WTC11 (cell line): ENCODE results near the gene NRXN3. TPM values are rescaled to one million over a fixed set of nuclear protein-coding genes. Genes with fewer than 3 reads are reported as not detected.

Experiments
- ATAC-seq: fragments of 200-7000 bp; cut with Tn5 transposase; 2 replicates; pipeline ENCODE4 v1.10.0; 2021; ENCODE audit warnings: mild to moderate bottlenecking, moderate library complexity
- CTCF ChIA-PET: fragments of 300-600 bp; sonication (Branson Sonifier 250); formaldehyde crosslinking; loops from one replicate; lab custom pipeline; 2021; ENCODE audit warnings: antibody characterized with exemption; lab: Charles Lee
- POLR2A ChIA-PET: fragments of 350-600 bp; sonication (Branson Sonifier 250); formaldehyde crosslinking; loops from one replicate; lab custom pipeline; 2021; ENCODE audit warnings: antibody characterized with exemption; lab: Charles Lee
- DNase-seq: peaks from one replicate; pipeline ENCODE4 v3.0.0; 2021; ENCODE audit warnings: low spot score
- H3K27ac Mint-ChIP-seq: 2 replicates; pipeline ENCODE4 v1.8.0; 2021; ENCODE audit warnings: mixed read lengths
- H3K27me3 Mint-ChIP-seq: 2 replicates; pipeline ENCODE4 v1.8.0; 2021; ENCODE audit warnings: low read depth, mild to moderate bottlenecking, moderate library complexity, mixed read lengths
- H3K36me3 Mint-ChIP-seq: 2 replicates; pipeline ENCODE4 v1.8.0; 2021; ENCODE audit warnings: mixed read lengths
- H3K4me1 Mint-ChIP-seq: 2 replicates; pipeline ENCODE4 v1.8.0; 2022; ENCODE audit warnings: mixed read lengths
- H3K4me3 Mint-ChIP-seq: 2 replicates; pipeline ENCODE4 v1.8.0; 2021; ENCODE audit warnings: mild to moderate bottlenecking, moderate library complexity, mixed read lengths
- H3K9me3 Mint-ChIP-seq: 2 replicates; pipeline ENCODE4 v1.8.0; 2021; ENCODE audit warnings: mixed read lengths
- CBFB ChIP-seq: sonication (generic); formaldehyde crosslinking; IDR thresholded peaks from 2 replicates; pipeline ENCODE4 v1.8.1; 2022; ENCODE audit warnings: mild to moderate bottlenecking, low read depth, missing genetic modification reagents
- ELF4 ChIP-seq: sonication (generic); formaldehyde crosslinking; IDR thresholded peaks from 2 replicates; pipeline ENCODE4 v1.8.1; 2022; ENCODE audit warnings: low read depth, mild to moderate bottlenecking, moderate library complexity, missing genetic modification reagents
- ESRRA ChIP-seq: sonication (generic); formaldehyde crosslinking; IDR thresholded peaks from 2 replicates; pipeline ENCODE4 v1.8.1; 2022; ENCODE audit warnings: mild to moderate bottlenecking, missing genetic modification reagents, borderline replicate concordance
- ETV6 ChIP-seq: sonication (generic); formaldehyde crosslinking; IDR thresholded peaks from 2 replicates; pipeline ENCODE4 v1.8.1; 2022; ENCODE audit warnings: mild to moderate bottlenecking, missing genetic modification reagents
- FOXP1 ChIP-seq: sonication (generic); formaldehyde crosslinking; IDR thresholded peaks from 2 replicates; pipeline ENCODE4 v1.8.0; 2022; ENCODE audit warnings: missing genetic modification reagents, mild to moderate bottlenecking, moderate library complexity, borderline replicate concordance
- GRHL2 ChIP-seq: fragments of 250-450 bp; sonication (Bioruptor Pico); IDR thresholded peaks from 2 replicates; pipeline ENCODE4 v1.8.0; 2022; ENCODE audit warnings: mild to moderate bottlenecking, moderate library complexity; ENCODE audit not compliant: insufficient replicate concordance, severe bottlenecking
- HMGA2 ChIP-seq: fragments of 250-450 bp; sonication (Bioruptor Pico); IDR thresholded peaks from 2 replicates; pipeline ENCODE4 v1.4.0; 2021; ENCODE audit warnings: mild to moderate bottlenecking, moderate library complexity
- KAT7 ChIP-seq: sonication (generic); formaldehyde crosslinking; IDR thresholded peaks from 2 replicates; pipeline ENCODE4 v1.8.1; 2023; ENCODE audit warnings: missing genetic modification reagents, mild to moderate bottlenecking, borderline replicate concordance
- MYBL2 ChIP-seq: sonication (generic); formaldehyde crosslinking; IDR thresholded peaks from 2 replicates; pipeline ENCODE4 v1.8.1; 2023; ENCODE audit warnings: mild to moderate bottlenecking, moderate library complexity, missing genetic modification reagents
- NFATC4 ChIP-seq: fragments of 250-450 bp; sonication (Bioruptor Pico); IDR thresholded peaks from 2 replicates; pipeline ENCODE4 v1.9.0; 2021; ENCODE audit warnings: mild to moderate bottlenecking
- NR1H2 ChIP-seq: sonication (generic); formaldehyde crosslinking; IDR thresholded peaks from 2 replicates; pipeline ENCODE4 v1.9.0; 2021; ENCODE audit warnings: mild to moderate bottlenecking, moderate library complexity, missing genetic modification reagents
- OVOL2 ChIP-seq: fragments of 250-450 bp; sonication (Bioruptor Pico); IDR thresholded peaks from 2 replicates; pipeline ENCODE4 v1.9.0; 2021; ENCODE audit warnings: mild to moderate bottlenecking, borderline replicate concordance
- TP53 ChIP-seq: sonication (generic); formaldehyde crosslinking; IDR thresholded peaks from 2 replicates; pipeline ENCODE4 v1.8.1; 2023; ENCODE audit warnings: mild to moderate bottlenecking, missing genetic modification reagents
- ZNF232 ChIP-seq: sonication (generic); formaldehyde crosslinking; IDR thresholded peaks from 2 replicates; pipeline ENCODE4 v1.8.0; 2022; ENCODE audit warnings: mild to moderate bottlenecking, missing genetic modification reagents
- ZNF671 ChIP-seq: fragments of 250-450 bp; sonication (Bioruptor Pico); IDR thresholded peaks from 2 replicates; pipeline ENCODE4 v1.8.0; 2021; ENCODE audit warnings: mild to moderate bottlenecking
- total RNA-seq: library from RNA; stranded (reverse); gene quantifications from 3 replicates; pipeline ENCODE4 v1.2.3, GENCODE V29; 2021
- TF ChIP-seq, protein P1 (sequence below): sonication (generic); formaldehyde crosslinking; IDR thresholded peaks from 2 replicates; pipeline ENCODE4 v1.8.1; 2022; ENCODE audit warnings: mild to moderate bottlenecking, missing genetic modification reagents, moderate library complexity, borderline replicate concordance
- TF ChIP-seq, protein P2 (sequence below): fragments of 250-450 bp; sonication (Bioruptor Pico); IDR thresholded peaks from 2 replicates; pipeline ENCODE4 v1.9.0; 2021; ENCODE audit warnings: mild to moderate bottlenecking
- TF ChIP-seq, protein P3 (sequence below): sonication (generic); formaldehyde crosslinking; IDR thresholded peaks from 2 replicates; pipeline ENCODE4 v1.8.1; 2023; ENCODE audit warnings: mild to moderate bottlenecking, moderate library complexity, missing genetic modification reagents
- TF ChIP-seq, protein P4 (sequence below): fragments of 200-600 bp; IDR thresholded peaks from 2 replicates; pipeline ENCODE4 v1.8.0; 2022; ENCODE audit warnings: antibody characterized with exemption
- TF ChIP-seq, protein P5 (sequence below): sonication (generic); formaldehyde crosslinking; IDR thresholded peaks from 2 replicates; pipeline ENCODE4 v1.8.1; 2023; ENCODE audit warnings: mild to moderate bottlenecking, missing genetic modification reagents
- TF ChIP-seq, protein P6 (sequence below): fragments of 250-450 bp; sonication (Bioruptor Pico); IDR thresholded peaks from 2 replicates; pipeline ENCODE4 v1.9.0; 2021; ENCODE audit warnings: moderate library complexity, mild to moderate bottlenecking, inconsistent platforms, borderline replicate concordance

Gene NRXN3
- total RNA-seq, 1 experiment from 2014 or later: 3.0 TPM

DNA sequence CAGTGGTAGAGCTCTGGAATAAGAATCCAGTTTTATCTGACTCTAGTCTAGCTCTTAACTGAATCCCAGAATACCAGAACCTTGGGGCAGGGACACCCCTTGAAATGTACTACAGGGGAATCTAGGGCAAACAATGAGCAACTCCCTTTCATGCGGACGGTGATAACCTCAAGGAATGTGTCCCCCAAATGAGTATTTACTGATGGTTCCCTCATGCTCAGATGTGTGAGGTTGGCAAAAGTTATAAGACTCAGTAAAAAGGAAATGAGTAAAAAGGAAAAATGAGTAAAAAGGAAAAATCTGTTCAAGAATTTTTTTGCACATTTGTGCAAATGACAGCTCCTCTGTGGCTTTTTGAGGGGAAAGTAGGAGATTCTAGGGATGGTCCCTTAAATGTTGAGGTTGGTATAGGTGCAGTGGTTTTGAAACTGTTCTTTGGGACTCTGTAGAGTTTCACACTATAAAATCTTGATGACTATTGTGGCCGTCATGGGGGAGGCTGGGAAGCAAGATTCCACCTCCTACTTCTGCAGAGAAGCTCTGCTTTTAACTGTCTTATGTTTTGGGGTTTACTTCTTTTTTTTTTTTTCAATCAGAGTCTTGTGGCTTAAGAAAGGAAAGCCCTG, 58.6 kb downstream of the NRXN3 start:
- H3K9me3 Mint-ChIP-seq: no peaks in the 10 kb centered on the region
- ChIA-PET CTCF (interaction anchor here (1.9 kb wide), 1 partner anchor 338 kb away, joined by 7 read pairs; no protein-coding TSS in a partner anchor), POLR2A (no interaction called here)
- no peak for DNase-seq
- no peak for ATAC-seq
- H3K36me3 Mint-ChIP-seq: no peaks in the 10 kb centered on the region
- H3K4me1 Mint-ChIP-seq: peaks cover 2% of the 10 kb centered on the region; the same call in 1 of the 2 replicates
- no peak overlapping the region for H3K27ac Mint-ChIP-seq
- H3K27me3 Mint-ChIP-seq: no peaks in the 10 kb centered on the region; the same call in 1 of the 2 replicates
- TF ChIP-seq OVOL2 (no peak), TP53 (CRISPR knock-in tag) (no peak), MYBL2 (CRISPR knock-in tag) (no peak)
- no peak overlapping the region for H3K4me3 Mint-ChIP-seq

DNA sequence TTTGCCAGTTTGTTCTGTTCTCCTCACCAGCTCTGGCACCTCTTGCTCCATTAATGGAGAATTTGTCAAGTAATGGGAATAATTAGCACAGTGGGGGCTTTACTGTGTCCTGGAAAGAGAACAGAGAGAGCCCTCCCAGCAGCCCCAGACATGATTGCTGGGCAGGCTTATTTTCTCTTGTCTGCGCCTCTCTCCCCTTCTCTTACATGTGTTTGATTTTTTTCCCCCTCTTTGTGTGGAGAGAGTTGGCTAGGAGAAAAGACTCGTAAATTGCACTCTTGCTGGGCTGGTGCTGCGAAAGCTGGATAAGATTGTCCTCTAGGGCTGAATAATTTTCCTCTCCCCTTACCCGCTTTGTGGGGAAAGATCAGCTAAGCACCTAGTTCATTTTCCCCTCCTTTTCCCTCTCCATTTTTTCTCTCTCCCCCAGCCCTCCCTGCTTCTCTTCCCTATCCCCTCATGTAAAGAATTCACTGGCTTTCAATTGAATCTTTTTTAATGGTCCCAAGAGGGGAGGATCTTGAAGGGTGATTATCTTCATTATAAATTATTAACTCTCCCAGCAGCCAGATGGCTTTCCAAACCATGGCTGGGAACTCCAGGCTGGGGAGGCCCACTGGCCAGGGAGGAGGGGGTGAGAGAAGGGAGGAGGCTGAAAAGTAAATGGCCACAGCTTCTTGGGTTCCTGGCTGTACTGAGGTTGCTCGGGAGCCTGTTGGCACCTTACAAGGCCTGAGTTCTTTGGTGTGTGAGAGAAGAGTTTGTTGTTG, 62.2 kb downstream of the NRXN3 start:
- DNase-seq: no peak

DNA sequence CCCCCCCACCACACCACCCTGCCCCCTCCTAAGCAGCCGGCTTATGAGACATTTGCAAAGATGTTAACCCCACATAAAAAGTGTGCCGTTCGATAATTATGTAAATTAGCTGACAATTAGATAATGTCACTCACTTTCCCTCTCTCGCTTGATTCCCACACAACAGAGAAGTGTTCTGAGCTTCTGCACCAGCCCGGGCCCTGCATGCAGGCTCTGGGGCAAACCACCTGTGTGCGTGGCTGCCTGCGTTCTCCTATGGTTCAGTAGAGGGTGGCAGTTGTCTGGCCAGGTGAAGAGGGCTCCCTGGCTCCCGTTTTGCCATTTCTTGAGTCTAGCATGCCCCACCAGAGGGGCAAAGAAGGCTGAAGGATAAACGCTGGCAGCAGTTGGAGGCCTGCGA, 68.0 kb downstream of the NRXN3 start:
- Mint-ChIP-seq H3K4me1 (no peaks in the 10 kb centered on the region), H3K27ac (no peak overlapping the region), H3K27me3 (no peaks in the 10 kb centered on the region; the same call in 1 of the 2 replicates), H3K9me3 (no peaks in the 10 kb centered on the region), H3K4me3 (no peak overlapping the region), H3K36me3 (no peaks in the 10 kb centered on the region)
- ChIA-PET CTCF (interaction anchor here (0.6 kb wide), 1 partner anchor 149 kb away, joined by 5 read pairs; no protein-coding TSS in a partner anchor), POLR2A (no interaction called here)
- DNase-seq: no peak
- ATAC-seq: no peak
- TF ChIP-seq, protein P1, sequence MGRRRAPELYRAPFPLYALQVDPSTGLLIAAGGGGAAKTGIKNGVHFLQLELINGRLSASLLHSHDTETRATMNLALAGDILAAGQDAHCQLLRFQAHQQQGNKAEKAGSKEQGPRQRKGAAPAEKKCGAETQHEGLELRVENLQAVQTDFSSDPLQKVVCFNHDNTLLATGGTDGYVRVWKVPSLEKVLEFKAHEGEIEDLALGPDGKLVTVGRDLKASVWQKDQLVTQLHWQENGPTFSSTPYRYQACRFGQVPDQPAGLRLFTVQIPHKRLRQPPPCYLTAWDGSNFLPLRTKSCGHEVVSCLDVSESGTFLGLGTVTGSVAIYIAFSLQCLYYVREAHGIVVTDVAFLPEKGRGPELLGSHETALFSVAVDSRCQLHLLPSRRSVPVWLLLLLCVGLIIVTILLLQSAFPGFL (CRISPR knock-in tag): no peak
- TF ChIP-seq ESRRA (CRISPR knock-in tag): no peak
- no peak for TF ChIP-seq ELF4
- TF ChIP-seq CBFB: no peak
- no peak for TF ChIP-seq FOXP1 (CRISPR knock-in tag)
- TF ChIP-seq, protein P2, sequence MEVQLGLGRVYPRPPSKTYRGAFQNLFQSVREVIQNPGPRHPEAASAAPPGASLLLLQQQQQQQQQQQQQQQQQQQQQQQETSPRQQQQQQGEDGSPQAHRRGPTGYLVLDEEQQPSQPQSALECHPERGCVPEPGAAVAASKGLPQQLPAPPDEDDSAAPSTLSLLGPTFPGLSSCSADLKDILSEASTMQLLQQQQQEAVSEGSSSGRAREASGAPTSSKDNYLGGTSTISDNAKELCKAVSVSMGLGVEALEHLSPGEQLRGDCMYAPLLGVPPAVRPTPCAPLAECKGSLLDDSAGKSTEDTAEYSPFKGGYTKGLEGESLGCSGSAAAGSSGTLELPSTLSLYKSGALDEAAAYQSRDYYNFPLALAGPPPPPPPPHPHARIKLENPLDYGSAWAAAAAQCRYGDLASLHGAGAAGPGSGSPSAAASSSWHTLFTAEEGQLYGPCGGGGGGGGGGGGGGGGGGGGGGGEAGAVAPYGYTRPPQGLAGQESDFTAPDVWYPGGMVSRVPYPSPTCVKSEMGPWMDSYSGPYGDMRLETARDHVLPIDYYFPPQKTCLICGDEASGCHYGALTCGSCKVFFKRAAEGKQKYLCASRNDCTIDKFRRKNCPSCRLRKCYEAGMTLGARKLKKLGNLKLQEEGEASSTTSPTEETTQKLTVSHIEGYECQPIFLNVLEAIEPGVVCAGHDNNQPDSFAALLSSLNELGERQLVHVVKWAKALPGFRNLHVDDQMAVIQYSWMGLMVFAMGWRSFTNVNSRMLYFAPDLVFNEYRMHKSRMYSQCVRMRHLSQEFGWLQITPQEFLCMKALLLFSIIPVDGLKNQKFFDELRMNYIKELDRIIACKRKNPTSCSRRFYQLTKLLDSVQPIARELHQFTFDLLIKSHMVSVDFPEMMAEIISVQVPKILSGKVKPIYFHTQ (CRISPR knock-in tag): no peak
- TF ChIP-seq NFATC4: no peak
- TF ChIP-seq, protein P3, sequence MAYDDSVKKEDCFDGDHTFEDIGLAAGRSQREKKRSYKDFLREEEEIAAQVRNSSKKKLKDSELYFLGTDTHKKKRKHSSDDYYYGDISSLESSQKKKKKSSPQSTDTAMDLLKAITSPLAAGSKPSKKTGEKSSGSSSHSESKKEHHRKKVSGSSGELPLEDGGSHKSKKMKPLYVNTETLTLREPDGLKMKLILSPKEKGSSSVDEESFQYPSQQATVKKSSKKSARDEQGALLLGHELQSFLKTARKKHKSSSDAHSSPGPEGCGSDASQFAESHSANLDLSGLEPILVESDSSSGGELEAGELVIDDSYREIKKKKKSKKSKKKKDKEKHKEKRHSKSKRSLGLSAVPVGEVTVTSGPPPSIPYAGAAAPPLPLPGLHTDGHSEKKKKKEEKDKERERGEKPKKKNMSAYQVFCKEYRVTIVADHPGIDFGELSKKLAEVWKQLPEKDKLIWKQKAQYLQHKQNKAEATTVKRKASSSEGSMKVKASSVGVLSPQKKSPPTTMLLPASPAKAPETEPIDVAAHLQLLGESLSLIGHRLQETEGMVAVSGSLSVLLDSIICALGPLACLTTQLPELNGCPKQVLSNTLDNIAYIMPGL (CRISPR knock-in tag): no peak
- no peak for TF ChIP-seq OVOL2
- TF ChIP-seq ZNF671 (CRISPR knock-in tag): no peak
- TF ChIP-seq, protein P4, sequence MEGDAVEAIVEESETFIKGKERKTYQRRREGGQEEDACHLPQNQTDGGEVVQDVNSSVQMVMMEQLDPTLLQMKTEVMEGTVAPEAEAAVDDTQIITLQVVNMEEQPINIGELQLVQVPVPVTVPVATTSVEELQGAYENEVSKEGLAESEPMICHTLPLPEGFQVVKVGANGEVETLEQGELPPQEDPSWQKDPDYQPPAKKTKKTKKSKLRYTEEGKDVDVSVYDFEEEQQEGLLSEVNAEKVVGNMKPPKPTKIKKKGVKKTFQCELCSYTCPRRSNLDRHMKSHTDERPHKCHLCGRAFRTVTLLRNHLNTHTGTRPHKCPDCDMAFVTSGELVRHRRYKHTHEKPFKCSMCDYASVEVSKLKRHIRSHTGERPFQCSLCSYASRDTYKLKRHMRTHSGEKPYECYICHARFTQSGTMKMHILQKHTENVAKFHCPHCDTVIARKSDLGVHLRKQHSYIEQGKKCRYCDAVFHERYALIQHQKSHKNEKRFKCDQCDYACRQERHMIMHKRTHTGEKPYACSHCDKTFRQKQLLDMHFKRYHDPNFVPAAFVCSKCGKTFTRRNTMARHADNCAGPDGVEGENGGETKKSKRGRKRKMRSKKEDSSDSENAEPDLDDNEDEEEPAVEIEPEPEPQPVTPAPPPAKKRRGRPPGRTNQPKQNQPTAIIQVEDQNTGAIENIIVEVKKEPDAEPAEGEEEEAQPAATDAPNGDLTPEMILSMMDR: no peak

More for the DNA sequence above, 62.2 kb downstream of the NRXN3 start:
- H3K9me3 Mint-ChIP-seq: no peaks in the 10 kb centered on the region
- H3K27ac Mint-ChIP-seq: no peak overlapping the region
- ChIA-PET POLR2A (no interaction called here), CTCF (no interaction called here)
- no peaks in the 10 kb centered on the region for H3K36me3 Mint-ChIP-seq
- no peak for ATAC-seq
- H3K4me1 Mint-ChIP-seq: peaks cover 2% of the 10 kb centered on the region; the same call in 1 of the 2 replicates
- no peak overlapping the region for H3K4me3 Mint-ChIP-seq
- TF ChIP-seq, protein P5, sequence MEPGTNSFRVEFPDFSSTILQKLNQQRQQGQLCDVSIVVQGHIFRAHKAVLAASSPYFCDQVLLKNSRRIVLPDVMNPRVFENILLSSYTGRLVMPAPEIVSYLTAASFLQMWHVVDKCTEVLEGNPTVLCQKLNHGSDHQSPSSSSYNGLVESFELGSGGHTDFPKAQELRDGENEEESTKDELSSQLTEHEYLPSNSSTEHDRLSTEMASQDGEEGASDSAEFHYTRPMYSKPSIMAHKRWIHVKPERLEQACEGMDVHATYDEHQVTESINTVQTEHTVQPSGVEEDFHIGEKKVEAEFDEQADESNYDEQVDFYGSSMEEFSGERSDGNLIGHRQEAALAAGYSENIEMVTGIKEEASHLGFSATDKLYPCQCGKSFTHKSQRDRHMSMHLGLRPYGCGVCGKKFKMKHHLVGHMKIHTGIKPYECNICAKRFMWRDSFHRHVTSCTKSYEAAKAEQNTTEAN: no peak
- TF ChIP-seq ETV6 (CRISPR knock-in tag): no peak
- no peak for TF ChIP-seq HMGA2
- no peak for TF ChIP-seq GRHL2 (CRISPR knock-in tag)
- TF ChIP-seq ZNF232: no peak
- TF ChIP-seq KAT7 (CRISPR knock-in tag): no peak
- TF ChIP-seq, protein P6, sequence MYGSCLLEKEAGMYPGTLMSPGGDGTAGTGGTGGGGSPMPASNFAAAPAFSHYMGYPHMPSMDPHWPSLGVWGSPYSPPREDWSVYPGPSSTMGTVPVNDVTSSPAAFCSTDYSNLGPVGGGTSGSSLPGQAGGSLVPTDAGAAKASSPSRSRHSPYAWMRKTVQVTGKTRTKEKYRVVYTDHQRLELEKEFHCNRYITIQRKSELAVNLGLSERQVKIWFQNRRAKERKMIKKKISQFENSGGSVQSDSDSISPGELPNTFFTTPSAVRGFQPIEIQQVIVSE (CRISPR knock-in tag): no peak
- TF ChIP-seq, protein P1 (CRISPR knock-in tag): no peak
- TF ChIP-seq MYBL2 (CRISPR knock-in tag): no peak
- no peak for TF ChIP-seq NR1H2
- no peak for TF ChIP-seq NFATC4
- H3K27me3 Mint-ChIP-seq: no peaks in the 10 kb centered on the region; the same call in 1 of the 2 replicates
